Osteoblast (primary cell): ENCODE measurements around the gene ERCC3. TPM values are rescaled to one million over a fixed set of nuclear protein-coding genes. Genes with fewer than 3 reads are reported as not detected.
"Not testable (repeated sequence)": the region's sequence is repeated elsewhere in the genome, so short reads cannot be mapped to it uniquely, and the experiment has no call there.

Experiments
- DNase-seq: peaks from one replicate; pipeline ENCODE4 v3.0.0; 2011; ENCODE audit warnings: low spot score, mixed read lengths; ENCODE audit not compliant: insufficient read length; ENCODE audit errors: missing footprints
- H2AFZ ChIP-seq: 2 replicates; pipeline ENCODE4 v1.6.0; 2011; ENCODE audit warnings: mild to moderate bottlenecking, low read length
- H3K27ac ChIP-seq: 2 replicates; pipeline ENCODE4 v1.5.1; 2011; ENCODE audit warnings: mild to moderate bottlenecking, low read depth, low read length, moderate library complexity
- H3K27me3 ChIP-seq: 2 replicates; pipeline ENCODE4 v1.6.0; 2012; ENCODE audit warnings: mild to moderate bottlenecking, control low read depth, inconsistent platforms, low read length, moderate library complexity; ENCODE audit not compliant: insufficient read depth
- H3K36me3 ChIP-seq: 2 replicates; pipeline ENCODE4 v1.5.1; 2011; ENCODE audit warnings: mild to moderate bottlenecking, low read length, control low read depth, moderate library complexity; ENCODE audit not compliant: insufficient read depth
- H3K4me1 ChIP-seq: 2 replicates; pipeline ENCODE4 v1.5.1; 2011; ENCODE audit warnings: mild to moderate bottlenecking, low read length, control low read depth, moderate library complexity; ENCODE audit not compliant: insufficient read depth
- H3K4me2 ChIP-seq: 2 replicates; pipeline ENCODE4 v1.6.0; 2011; ENCODE audit warnings: mild to moderate bottlenecking, low read length; ENCODE audit not compliant: insufficient read depth
- H3K4me3 ChIP-seq: fragments of 200-600 bp; sonication (generic); 3 replicates; pipeline ENCODE4 v1.5.1; 2012; ENCODE audit warnings: mild to moderate bottlenecking, low read length, inconsistent platforms; ENCODE audit not compliant: insufficient read depth
- H3K79me2 ChIP-seq: 2 replicates; pipeline ENCODE4 v1.6.0; 2012; ENCODE audit warnings: mild to moderate bottlenecking, low read length, control low read depth, inconsistent platforms; ENCODE audit not compliant: insufficient read depth
- H3K9me3 ChIP-seq: 2 replicates; pipeline ENCODE4 v1.5.1; 2011; ENCODE audit warnings: low read depth, low read length, control low read depth
- H4K20me1 ChIP-seq: 2 replicates; pipeline ENCODE4 v1.6.0; 2012; ENCODE audit warnings: mild to moderate bottlenecking, low read length, control low read depth; ENCODE audit not compliant: insufficient read depth
- total RNA-seq: library from RNA; depleted of rRNA; stranded (reverse); fragments of >200 nt; gene quantifications from 2 replicates; pipeline ENCODE4 v1.2.3, GENCODE V29; 2012
- TF ChIP-seq, protein P1 (sequence below): IDR thresholded peaks from 2 replicates; pipeline ENCODE4 v1.5.1; 2011; ENCODE audit warnings: mild to moderate bottlenecking, low read depth, low read length, moderate library complexity; ENCODE audit errors: extremely low read depth

ERCC3 gene
- total RNA-seq, 1 donor, result 43.1 TPM

DNA sequence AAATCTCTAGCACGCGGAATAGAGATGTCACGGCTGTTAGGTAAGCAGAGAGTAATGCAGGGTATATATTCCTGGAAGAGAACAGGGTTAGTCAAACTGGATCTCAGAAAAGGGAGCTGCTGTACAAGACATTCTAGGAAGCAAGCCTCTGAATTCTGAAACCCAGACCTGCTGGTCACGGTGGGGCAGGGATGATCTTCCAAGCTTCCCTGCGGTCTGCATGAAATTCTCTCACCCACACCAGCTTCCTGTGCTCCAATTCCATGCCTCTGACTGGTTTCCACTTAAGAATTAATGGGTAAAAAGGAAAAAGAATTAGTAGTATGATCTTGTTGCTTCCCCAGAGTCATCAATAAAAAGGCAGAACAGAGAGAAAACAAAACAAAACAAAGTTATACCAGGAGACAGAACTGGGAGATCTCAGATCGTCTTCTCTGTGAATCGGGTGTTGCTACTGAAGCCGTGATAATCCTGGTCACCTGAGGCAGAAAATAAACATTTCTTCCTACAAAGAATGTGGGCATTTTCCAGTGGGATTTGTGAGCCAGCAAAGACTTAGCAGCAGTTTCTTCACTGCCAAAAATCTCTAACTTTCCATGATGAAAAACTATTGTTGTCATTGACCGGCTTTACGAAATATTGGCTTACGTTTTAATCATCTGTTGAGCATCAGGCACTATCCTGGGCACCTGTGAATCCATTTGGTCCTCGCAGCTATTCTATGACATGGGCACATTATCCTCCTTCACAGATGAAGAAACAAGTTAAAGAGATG is 68.6 kb downstream of the ERCC3 start:
- peak; percentile 89 for DNase-seq
- no peaks in the 10 kb centered on the region for H3K9me3 ChIP-seq
- peaks cover 25% of the 10 kb centered on the region for H3K4me1 ChIP-seq
- H2AFZ ChIP-seq, result peak overlapping the region; percentile 37
- TF ChIP-seq, protein P1, sequence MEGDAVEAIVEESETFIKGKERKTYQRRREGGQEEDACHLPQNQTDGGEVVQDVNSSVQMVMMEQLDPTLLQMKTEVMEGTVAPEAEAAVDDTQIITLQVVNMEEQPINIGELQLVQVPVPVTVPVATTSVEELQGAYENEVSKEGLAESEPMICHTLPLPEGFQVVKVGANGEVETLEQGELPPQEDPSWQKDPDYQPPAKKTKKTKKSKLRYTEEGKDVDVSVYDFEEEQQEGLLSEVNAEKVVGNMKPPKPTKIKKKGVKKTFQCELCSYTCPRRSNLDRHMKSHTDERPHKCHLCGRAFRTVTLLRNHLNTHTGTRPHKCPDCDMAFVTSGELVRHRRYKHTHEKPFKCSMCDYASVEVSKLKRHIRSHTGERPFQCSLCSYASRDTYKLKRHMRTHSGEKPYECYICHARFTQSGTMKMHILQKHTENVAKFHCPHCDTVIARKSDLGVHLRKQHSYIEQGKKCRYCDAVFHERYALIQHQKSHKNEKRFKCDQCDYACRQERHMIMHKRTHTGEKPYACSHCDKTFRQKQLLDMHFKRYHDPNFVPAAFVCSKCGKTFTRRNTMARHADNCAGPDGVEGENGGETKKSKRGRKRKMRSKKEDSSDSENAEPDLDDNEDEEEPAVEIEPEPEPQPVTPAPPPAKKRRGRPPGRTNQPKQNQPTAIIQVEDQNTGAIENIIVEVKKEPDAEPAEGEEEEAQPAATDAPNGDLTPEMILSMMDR, result no peak
- peak overlapping the region; percentile 56 for H3K4me3 ChIP-seq
- no peaks in the 10 kb centered on the region for H3K36me3 ChIP-seq
- no peaks in the 10 kb centered on the region for H4K20me1 ChIP-seq
- H3K4me2 ChIP-seq, result peak overlapping the region; percentile 73
- peak overlapping the region; percentile 87 for H3K27ac ChIP-seq
- no peaks in the 10 kb centered on the region for H3K79me2 ChIP-seq
- H3K27me3 ChIP-seq, result no peaks in the 10 kb centered on the region

DNA sequence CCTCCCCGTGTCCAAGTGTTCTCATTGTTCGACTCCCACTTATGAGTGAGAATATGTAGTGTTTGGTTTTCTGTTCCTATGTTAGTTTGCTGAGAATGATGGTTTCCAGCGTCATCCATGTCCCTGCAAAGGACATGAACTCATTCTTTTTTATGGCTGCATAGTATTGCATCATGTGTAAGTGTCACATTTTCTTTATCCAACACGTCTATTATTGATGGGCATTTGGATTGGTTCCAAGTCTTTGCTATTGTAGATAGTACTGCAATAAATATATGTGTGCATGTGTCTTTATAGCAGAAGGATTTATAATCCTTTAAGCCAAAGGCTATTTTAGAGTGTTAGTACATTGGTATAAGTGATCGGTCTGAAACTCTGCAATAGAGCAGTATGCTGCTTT is 69.8 kb downstream of the ERCC3 start:
- H4K20me1 ChIP-seq, H3K79me2 ChIP-seq, H3K36me3 ChIP-seq, H3K9me3 ChIP-seq, H2AFZ ChIP-seq, DNase-seq, H3K27me3 ChIP-seq, H3K27ac ChIP-seq, H3K4me2 ChIP-seq, H3K4me3 ChIP-seq: not testable (repeated sequence)
- H3K4me1 ChIP-seq, result peaks cover 29% of the 10 kb centered on the region

DNA sequence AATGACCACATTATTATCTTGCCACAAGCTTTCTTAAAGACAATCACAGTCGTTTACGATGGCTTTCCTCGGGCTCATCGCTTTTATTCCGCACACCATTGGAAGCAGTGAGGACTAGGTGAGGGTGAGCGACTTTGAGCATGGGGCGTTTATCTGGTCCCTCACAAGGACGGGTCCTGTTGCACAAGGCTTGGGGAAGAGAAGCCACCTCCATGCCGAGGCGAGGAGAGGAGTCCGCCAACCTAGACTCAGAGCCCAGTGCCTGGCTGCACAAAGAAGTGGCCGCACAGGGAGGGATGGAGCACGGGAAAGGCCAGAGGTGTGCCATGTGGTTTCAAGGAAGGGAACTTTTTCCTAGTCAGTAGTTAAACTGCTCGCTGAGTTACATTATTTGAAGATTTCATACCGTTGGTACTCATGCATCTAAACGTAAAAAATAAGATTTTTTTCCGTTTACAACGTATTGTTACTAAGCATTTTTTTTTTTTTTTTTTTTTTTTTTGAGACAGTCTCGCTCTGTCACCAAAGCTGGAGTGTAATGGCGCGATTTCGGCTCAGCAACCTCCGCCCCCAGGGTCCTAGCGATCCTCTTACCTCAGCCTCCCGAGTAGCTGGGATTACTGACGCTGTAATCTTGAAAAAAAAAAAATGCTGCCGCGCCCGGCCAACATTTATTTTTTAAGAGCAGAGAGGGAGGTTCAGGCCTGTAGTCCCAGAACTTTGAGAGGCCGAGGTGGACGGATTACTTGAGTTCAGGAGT is 73.0 kb downstream of the ERCC3 start:
- no peaks in the 10 kb centered on the region for H3K9me3 ChIP-seq
- peak; percentile 85 for DNase-seq
- H3K27me3 ChIP-seq, result no peaks in the 10 kb centered on the region
- H3K27ac ChIP-seq, result no peak overlapping the region
- H3K79me2 ChIP-seq, result no peaks in the 10 kb centered on the region
- H3K4me3 ChIP-seq, result peak overlapping the region; percentile 77
- TF ChIP-seq, protein P1, result no peak
- no peaks in the 10 kb centered on the region for H3K36me3 ChIP-seq
- peak overlapping the region; percentile 88 for H3K4me2 ChIP-seq
- no peaks in the 10 kb centered on the region for H4K20me1 ChIP-seq
- peaks cover 32% of the 10 kb centered on the region for H3K4me1 ChIP-seq
- peak overlapping the region; percentile 68 for H2AFZ ChIP-seq

DNA sequence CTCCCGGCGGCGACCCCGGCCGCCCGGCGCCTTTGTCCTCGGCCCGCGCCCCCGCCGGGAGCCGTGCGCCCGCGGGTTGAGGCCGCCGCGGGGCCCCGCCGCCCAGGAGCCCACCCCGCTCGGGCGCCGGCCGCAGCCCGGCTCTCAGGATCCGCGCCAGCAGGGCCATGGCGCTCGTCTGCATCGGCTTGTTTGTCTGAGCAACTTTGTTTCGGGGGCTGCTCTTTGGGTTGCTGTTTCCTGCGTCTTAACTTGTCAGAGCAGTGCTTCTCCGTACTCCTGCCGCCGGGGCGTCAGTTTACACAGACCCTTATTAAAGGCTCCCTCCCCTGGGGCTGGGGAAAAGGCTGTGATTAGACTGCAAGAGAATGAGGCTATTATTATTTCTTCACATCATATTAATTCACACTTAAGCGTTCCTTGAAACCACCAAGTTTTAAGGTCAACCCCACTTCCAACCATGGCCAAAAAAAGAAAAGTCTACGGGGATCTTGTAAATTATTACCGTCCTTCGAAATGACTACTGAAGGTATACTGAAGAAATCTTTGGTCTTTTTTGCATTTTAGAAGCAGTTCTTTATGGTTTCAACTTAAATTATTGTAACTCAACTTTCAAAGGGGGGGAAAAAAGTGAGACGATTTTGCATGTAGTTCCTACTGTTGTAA is 73.7 kb downstream of the ERCC3 start, which contains the start of gene CYP27C1:
TSS of gene CYP27C1 (minus strand) at position 198 of the 666 bp plus-strand sequence. CDS start at position 169, 29 bp downstream.
- Histone ChIP-seq H3K4me1 (peaks cover 24% of the 10 kb centered on the region), H3K4me3 (peak within 1 kb of the TSS; percentile 77), H3K27ac (peak within 1 kb of the TSS; percentile 28), H3K27me3 (no peaks in the 10 kb centered on the region), H4K20me1 (no peaks in the 10 kb centered on the region), H3K4me2 (peak within 1 kb of the TSS; percentile 88), H3K9me3 (no peaks in the 10 kb centered on the region), H3K79me2 (no peaks in the 10 kb centered on the region), H3K36me3 (no peaks in the 10 kb centered on the region), H2AFZ (peak within 1 kb of the TSS; percentile 89)
- DNase-seq, result peak; percentile 84
- TF ChIP-seq, protein P1, result no peak
